ENCODE data around the gene USP5.

- TF ChIP-seq CTCF (IDR thresholded peaks at IDR 0.05 in 2 of 3, conservative IDR thresholded peaks at IDR 0.05 in 1 of 3; ENCODE audit: borderline replicate concordance in 1 of 3, insufficient read depth in 1 of 3, low read depth in 2 of 3, low read length in 2 of 3) (no peak), MAX (IDR thresholded peaks at IDR 0.05) (no peak), REST (IDR thresholded peaks at IDR 0.05; ENCODE audit: low read depth) (no peak), CEBPB (IDR thresholded peaks at IDR 0.05; ENCODE audit: low read depth) (no peak), ZFX (IDR thresholded peaks at IDR 0.05) (no peak), POLR2A (IDR thresholded peaks at IDR 0.05; ENCODE audit: borderline replicate concordance, extremely low read depth, insufficient read depth, insufficient read length) (no peak), POLR2AphosphoS5 (IDR thresholded peaks at IDR 0.05; ENCODE audit: low read depth, low read length) (no peak), SP1 (IDR thresholded peaks at IDR 0.05; ENCODE audit: low read depth) (no peak), CBX3 (IDR thresholded peaks at IDR 0.05; ENCODE audit: low read depth) (no peak), TCF7L2 (IDR thresholded peaks at IDR 0.05; ENCODE audit: borderline replicate concordance, extremely low read depth, insufficient read depth, insufficient read length) (no peak), SRF (IDR thresholded peaks at IDR 0.05; ENCODE audit: low read depth) (no peak), EZH2 (IDR thresholded peaks at IDR 0.05) (no peak), ZNF274 (IDR thresholded peaks at IDR 0.05; ENCODE audit: low read depth, low read length) (no peak)
Observed at GRCh38 chr12:6896846-6897435, 45.0 kb downstream of the USP5 start.
